Endothelial cell of umbilical vein (primary cell): ENCODE data around the gene NXT1. TPM values are rescaled to one million over a fixed set of nuclear protein-coding genes. Genes with fewer than 3 reads are reported as not detected.

Source experiments
- BruUV-seq: library from RNA; stranded (reverse); fragments of 400-500 nt; replicated peaks from 2 replicates; lab custom pipeline; 2021; lab: Mats Ljungman, UMichigan
- CTCF ChIA-PET: fragments of 300-600, 350-600 bp; sonication (Branson Sonifier 250); formaldehyde crosslinking; loops from one replicate; lab custom pipeline; 2021; ENCODE audit warnings: antibody characterized with exemption, inconsistent platforms; lab: Charles Lee
- POLR2A ChIA-PET: fragments of 300-600, 350-600 bp; sonication (Branson Sonifier 250); formaldehyde crosslinking; loops from one replicate; lab custom pipeline; 2021; ENCODE audit warnings: antibody characterized with exemption, inconsistent platforms; lab: Charles Lee
- DNase-seq: peaks from one replicate; pipeline ENCODE4 v3.0.0-alpha.2; 2011; ENCODE audit warnings: low read depth, low spot score
- FAIRE-seq: peaks from 2 replicates; lab custom pipeline; 2011; peaks lifted over from hg19 to GRCh38; lab: Jason Lieb, UNC
- H2AFZ ChIP-seq: 2 replicates; pipeline ENCODE4 v1.6.0; 2012; ENCODE audit warnings: low read depth, low read length, control low read depth, inconsistent platforms
- H3K27ac ChIP-seq: 2 replicates; pipeline ENCODE4 v1.5.1; 2011; ENCODE audit warnings: low read depth, mild to moderate bottlenecking, control low read depth, low read length, moderate library complexity; ENCODE audit not compliant: insufficient read depth
- H3K27me3 ChIP-seq, 2 experiments: 2 replicates each; pipeline versions ENCODE4 v1.6.0 to v1.6.1; 2011; ENCODE audit warnings: low read length in 2 of 2, mixed read lengths in 1 of 2; ENCODE audit not compliant: control insufficient read depth in 2 of 2, insufficient read depth in 2 of 2
- H3K36me3 ChIP-seq, 2 experiments: 2 replicates in 1 of 2; 3 replicates in 1 of 2; pipeline ENCODE4 v1.5.1; 2011; ENCODE audit warnings: low read length in 2 of 2, mild to moderate bottlenecking in 1 of 2, moderate library complexity in 1 of 2; ENCODE audit not compliant: control insufficient read depth in 2 of 2, insufficient read depth in 2 of 2; ENCODE audit errors: extremely low read depth in 1 of 2
- H3K4me1 ChIP-seq: 3 replicates; pipeline ENCODE4 v1.5.1; 2011; ENCODE audit warnings: mild to moderate bottlenecking, low read length; ENCODE audit not compliant: control insufficient read depth, insufficient read depth; ENCODE audit errors: extremely low read depth
- H3K4me2 ChIP-seq: 2 replicates; pipeline ENCODE4 v1.6.1; 2011; ENCODE audit warnings: low read length, control low read depth, mixed read lengths; ENCODE audit not compliant: insufficient read depth
- H3K4me3 ChIP-seq, 3 experiments: fragments of 200-600 bp in 1 of 3; sonication (generic), shearing (Covaris generic) in 1 of 3; replicated peaks in 1 of 3; 2 replicates each; pipeline ENCODE4 v1.5.1; 2011 to 2016; ENCODE audit warnings: control low read depth in 3 of 3, low read length in 3 of 3, mild to moderate bottlenecking in 2 of 3, inconsistent platforms in 1 of 3, low read depth in 1 of 3, moderate library complexity in 1 of 3; ENCODE audit not compliant: insufficient read depth in 1 of 3
- H3K79me2 ChIP-seq: 2 replicates; pipeline ENCODE4 v1.6.0; 2012; ENCODE audit warnings: low read length, inconsistent platforms; ENCODE audit not compliant: control insufficient read depth, insufficient read depth
- H3K9ac ChIP-seq: replicated peaks from 2 replicates; pipeline ENCODE3; 2011; ENCODE audit warnings: low read length, control low read depth; ENCODE audit not compliant: insufficient read depth; ENCODE audit errors: extremely low read depth
- H3K9me1 ChIP-seq: replicated peaks from 3 replicates; pipeline ENCODE4 v1.6.0; 2011; ENCODE audit warnings: mild to moderate bottlenecking, low read length; ENCODE audit not compliant: control insufficient read depth, insufficient read depth; ENCODE audit errors: extremely low read depth
- H3K9me3 ChIP-seq: replicated peaks from 2 replicates; pipeline ENCODE4 v1.5.1; 2012; ENCODE audit warnings: low read length, inconsistent platforms; ENCODE audit not compliant: control insufficient read depth, insufficient read depth
- H4K20me1 ChIP-seq: replicated peaks from 2 replicates; pipeline ENCODE3; 2011; ENCODE audit warnings: mild to moderate bottlenecking, low read length; ENCODE audit not compliant: control insufficient read depth, insufficient read depth; ENCODE audit errors: extremely low read depth
- EZH2 ChIP-seq: IDR thresholded peaks from 2 replicates; pipeline ENCODE4 v1.6.1; 2012; ENCODE audit warnings: borderline replicate concordance, low read depth, mild to moderate bottlenecking, moderate library complexity, low read length, inconsistent platforms; ENCODE audit not compliant: severe bottlenecking
- FOS ChIP-seq: IDR thresholded peaks from 2 replicates; pipeline ENCODE4 v1.6.1; 2011; ENCODE audit warnings: mild to moderate bottlenecking, low read length, moderate library complexity, borderline replicate concordance; ENCODE audit not compliant: insufficient read depth
- GATA2 ChIP-seq: IDR thresholded peaks from 2 replicates; pipeline ENCODE4 v1.7.0; 2011; ENCODE audit warnings: low read depth, mild to moderate bottlenecking, moderate library complexity, mixed read lengths, low read length; ENCODE audit not compliant: insufficient read length, insufficient read depth
- JUN ChIP-seq: IDR thresholded peaks from 2 replicates; pipeline ENCODE4 v1.6.1; 2011; ENCODE audit warnings: borderline replicate concordance, low read depth; ENCODE audit not compliant: insufficient read length, insufficient read depth
- MAX ChIP-seq: IDR thresholded peaks from 2 replicates; pipeline ENCODE4 v1.6.1; 2011; ENCODE audit not compliant: insufficient read depth, insufficient read length
- MYC ChIP-seq: IDR thresholded peaks from one replicate; pipeline ENCODE4 v1.6.1; 2011; ENCODE audit warnings: mild to moderate bottlenecking, low read depth, low read length
- POLR2A ChIP-seq: IDR thresholded peaks from 2 replicates; pipeline ENCODE4 v1.6.1; 2012; ENCODE audit warnings: low read depth, mild to moderate bottlenecking, control low read depth, low read length
- POLR2AphosphoS5 ChIP-seq: IDR thresholded peaks from 2 replicates; pipeline ENCODE4 v1.6.1; 2012; ENCODE audit warnings: low read depth, mild to moderate bottlenecking, control low read depth, low read length, moderate library complexity; ENCODE audit not compliant: insufficient read depth
- dilution Hi-C: fragments of 300-500 bp; cut with MboI; formaldehyde crosslinking; loops from one replicate; pipeline ENCODE4 v1.15.0; 2019; ENCODE audit warnings: low sequenced_read_pairs; ENCODE audit not compliant: extremely low pct_ligation_motif_present
- intact Hi-C: fragments of 100-400 bp; cut with micrococcal nuclease; formaldehyde crosslinking; loops from one replicate; pipeline ENCODE4 v1.10.0; 2022
- polyA plus RNA-seq, 4 experiments: library from polyadenylated mRNA; depleted of rRNA in 3 of 4; stranded (reverse) in 3 of 4; unstranded in 1 of 4; fragments of >200 nt; gene quantifications; 2 replicates each; pipeline versions ENCODE4 v1.2.1 to v1.2.3, GENCODE V29; 2011 to 2012; ENCODE audit warnings: missing spikeins in 1 of 4
- total RNA-seq: library from RNA; stranded (reverse); gene quantifications from 2 replicates; pipeline ENCODE4 v1.2.3, GENCODE V29; 2021
- TF ChIP-seq, protein P1 (sequence below), 2 donors: IDR thresholded peaks; 1 replicate in 1 of 2; 2 replicates in 1 of 2; pipeline ENCODE4 v1.5.1; 2011; ENCODE audit warnings: low read length in 2 of 2, mild to moderate bottlenecking in 2 of 2, moderate library complexity in 2 of 2, control low read depth in 1 of 2, inconsistent platforms in 1 of 2, low read depth in 1 of 2; ENCODE audit not compliant: insufficient read depth in 1 of 2; ENCODE audit errors: extremely low read depth in 1 of 2

NXT1 gene
- total and polyA plus RNA-seq, 2 donors (not counting 3 experiments of a cell fraction or from before 2014, with no cell fraction given) = 27.1 to 39.2 TPM

- Histone ChIP-seq H3K27me3 (no peaks in the 10 kb centered on the region), H4K20me1 (no peaks in the 10 kb centered on the region), H3K79me2 (peaks cover 55% of the 10 kb centered on the region), H2AFZ (no peak overlapping the region), H3K27ac (no peak overlapping the region), H3K36me3 (peaks cover 0 to 2% of the 10 kb centered on the region in 2 experiments), H3K4me2 (no peak overlapping the region), H3K9me3 (no peaks in the 10 kb centered on the region), H3K9me1 (no peaks in the 10 kb centered on the region), H3K4me3 (no peak overlapping the region), H3K9ac (no peak overlapping the region), H3K4me1 (no peaks in the 10 kb centered on the region)
- TF ChIP-seq GATA2 (no peak), POLR2A (no peak), FOS (no peak)
- FAIRE-seq = no peak
- BruUV-seq = no TSS peak
- ChIA-PET POLR2A (no interaction called here), CTCF (interaction anchor here (1.2 to 1.7 kb wide), 2 partner anchors 54 to 712 kb away, joined by 3 to 5 read pairs; no protein-coding TSS in a partner anchor)
- intact Hi-C loops (no loop called here), dilution Hi-C loops (no loop called here)
- DNase-seq = no peak
Observed at GRCh38 chr20:23403751-23404150, 53.2 kb downstream of the NXT1 start.

GRCh38 chr20:23404196-23404595 lies 53.6 kb downstream of the NXT1 start:
- Histone ChIP-seq H3K36me3 (peaks cover 0 to 2% of the 10 kb centered on the region in 2 experiments), H3K4me2 (no peak overlapping the region), H3K27me3 (no peaks in the 10 kb centered on the region), H3K9ac (no peak overlapping the region), H3K27ac (no peak overlapping the region), H3K4me1 (no peaks in the 10 kb centered on the region), H4K20me1 (peaks cover 2% of the 10 kb centered on the region), H2AFZ (no peak overlapping the region), H3K4me3 (no peak overlapping the region), H3K9me3 (no peaks in the 10 kb centered on the region), H3K9me1 (no peaks in the 10 kb centered on the region), H3K79me2 (peaks cover 58% of the 10 kb centered on the region)
- FAIRE-seq (no peak), DNase-seq (no peak)
- dilution Hi-C loops = no loop called here
- ChIA-PET POLR2A (no interaction called here), CTCF (interaction anchor here (1.2 kb wide), 1 partner anchor 712 kb away, joined by 3 read pairs; no protein-coding TSS in a partner anchor)
- intact Hi-C loops = no loop called here
- no peak for TF ChIP-seq POLR2A
- no peak for TF ChIP-seq EZH2
- TF ChIP-seq FOS = no peak
- no peak for TF ChIP-seq GATA2
- no peak for TF ChIP-seq POLR2AphosphoS5
- TF ChIP-seq JUN = no peak
- TF ChIP-seq MAX = no peak
- TF ChIP-seq, protein P1, sequence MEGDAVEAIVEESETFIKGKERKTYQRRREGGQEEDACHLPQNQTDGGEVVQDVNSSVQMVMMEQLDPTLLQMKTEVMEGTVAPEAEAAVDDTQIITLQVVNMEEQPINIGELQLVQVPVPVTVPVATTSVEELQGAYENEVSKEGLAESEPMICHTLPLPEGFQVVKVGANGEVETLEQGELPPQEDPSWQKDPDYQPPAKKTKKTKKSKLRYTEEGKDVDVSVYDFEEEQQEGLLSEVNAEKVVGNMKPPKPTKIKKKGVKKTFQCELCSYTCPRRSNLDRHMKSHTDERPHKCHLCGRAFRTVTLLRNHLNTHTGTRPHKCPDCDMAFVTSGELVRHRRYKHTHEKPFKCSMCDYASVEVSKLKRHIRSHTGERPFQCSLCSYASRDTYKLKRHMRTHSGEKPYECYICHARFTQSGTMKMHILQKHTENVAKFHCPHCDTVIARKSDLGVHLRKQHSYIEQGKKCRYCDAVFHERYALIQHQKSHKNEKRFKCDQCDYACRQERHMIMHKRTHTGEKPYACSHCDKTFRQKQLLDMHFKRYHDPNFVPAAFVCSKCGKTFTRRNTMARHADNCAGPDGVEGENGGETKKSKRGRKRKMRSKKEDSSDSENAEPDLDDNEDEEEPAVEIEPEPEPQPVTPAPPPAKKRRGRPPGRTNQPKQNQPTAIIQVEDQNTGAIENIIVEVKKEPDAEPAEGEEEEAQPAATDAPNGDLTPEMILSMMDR (IDR thresholded peaks at IDR 0.05; ENCODE audit: extremely low read depth in 1 of 2, insufficient read depth in 1 of 2, low read depth in 1 of 2, low read length in 2 of 2) = no peak
- no peak for TF ChIP-seq MYC
- no TSS peak for BruUV-seq
